Colon (tissue), 2 donors: Measurements from ENCODE around the gene INA.

Experiments
- FAIRE-seq: peaks from 2 replicates; lab custom pipeline; 2012; peaks lifted over from hg19 to GRCh38; lab: Jason Lieb, UNC
- donor health status: control.
- donor health status: control.

Gene INA

GRCh38 chr10:103276251-103276895 is 565 bp upstream of the INA start:
- FAIRE-seq, result no peak

GRCh38 chr10:103277713-103278536 is 987 bp downstream of the INA start:
- FAIRE-seq, result no peak

- FAIRE-seq, result no peak
These were observed 1.5 kb downstream of the INA start for GRCh38 chr10:103278537-103278823.

DNA sequence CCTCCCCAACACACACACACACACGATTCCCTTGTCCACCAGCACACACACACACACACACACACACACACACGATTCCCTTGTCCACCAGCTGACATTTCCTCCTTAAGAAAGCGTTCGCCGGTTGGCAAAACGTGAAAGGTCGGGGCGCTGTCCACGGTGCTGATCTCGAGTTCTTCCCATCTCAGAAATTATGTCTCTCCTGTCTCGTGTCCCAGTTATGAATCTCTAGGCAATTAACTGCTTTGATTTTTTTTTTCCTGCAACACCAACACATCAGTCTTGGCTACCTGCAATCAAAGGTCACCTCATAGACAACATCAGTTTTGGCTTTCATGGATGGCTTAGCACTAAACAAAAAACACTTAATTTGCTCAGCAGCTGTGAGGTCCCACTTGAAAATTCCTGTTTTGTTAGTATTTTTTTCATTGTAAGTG is 1.9 kb downstream of the INA start:
- FAIRE-seq, result no peak

DNA sequence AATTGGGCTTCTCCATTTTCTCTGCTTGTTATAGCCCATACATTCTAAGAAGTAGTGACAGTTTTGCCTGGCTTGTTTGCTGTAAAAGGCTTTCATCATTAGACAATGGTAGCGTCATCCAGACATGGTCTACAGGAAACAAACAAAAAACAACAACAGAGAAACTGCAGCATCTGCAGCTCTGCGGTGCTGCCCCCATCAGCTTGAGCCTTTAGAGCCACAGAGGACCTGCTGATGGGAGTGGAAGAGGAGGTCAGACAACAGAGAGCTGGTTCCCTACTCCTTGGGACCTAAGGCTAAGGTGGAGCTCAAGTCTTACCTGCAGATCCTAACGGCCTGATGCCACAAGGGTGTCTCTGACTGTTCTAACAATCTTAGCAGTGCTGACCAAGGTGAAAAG is 3.1 kb downstream of the INA start:
- no peak for FAIRE-seq

- FAIRE-seq, result no peak
These were observed 3.6 kb downstream of the INA start for GRCh38 chr10:103280506-103280905.

DNA sequence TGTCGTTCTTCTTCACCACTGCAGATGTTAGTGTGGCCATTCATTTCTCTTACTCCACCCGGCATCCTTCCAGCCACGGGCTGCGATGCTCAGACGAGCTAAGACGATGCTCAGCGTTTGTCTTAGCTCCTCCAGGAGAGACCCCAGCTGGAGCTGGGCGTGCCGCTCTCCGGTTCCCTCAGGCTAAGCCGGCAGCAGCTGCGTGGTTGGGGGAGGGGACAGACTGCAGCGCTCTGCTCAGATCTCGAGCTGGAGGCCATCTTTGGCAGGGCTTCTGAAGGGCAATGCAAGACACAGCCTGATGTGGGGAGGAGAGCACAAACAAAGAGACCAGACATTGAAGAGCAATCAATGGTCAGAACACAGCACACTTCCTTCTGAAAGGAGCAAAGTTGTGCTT is 4.8 kb downstream of the INA start:
- FAIRE-seq, result no peak

- FAIRE-seq, result no peak
These were observed 6.0 kb downstream of the INA start for GRCh38 chr10:103282961-103283360.

DNA sequence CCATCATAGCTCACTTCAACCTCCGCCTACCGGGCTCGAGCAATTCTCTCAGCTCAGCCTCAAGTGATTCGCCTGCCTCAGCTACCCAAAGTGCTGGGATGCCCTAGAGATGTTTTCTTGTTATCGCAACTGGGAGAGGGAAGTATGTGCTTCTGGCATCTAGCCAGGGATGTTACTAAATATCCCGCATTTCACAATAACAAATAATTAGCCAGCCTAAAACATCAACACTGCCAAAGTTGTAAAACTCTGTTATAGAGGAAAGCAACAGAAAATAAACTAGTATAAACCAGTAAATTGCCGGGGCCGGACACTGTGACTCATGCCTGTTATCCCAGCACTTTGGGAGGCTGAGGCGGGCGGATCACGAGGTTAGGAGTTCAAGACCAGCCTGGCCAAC is 7.2 kb downstream of the INA start:
- no peak for FAIRE-seq

DNA sequence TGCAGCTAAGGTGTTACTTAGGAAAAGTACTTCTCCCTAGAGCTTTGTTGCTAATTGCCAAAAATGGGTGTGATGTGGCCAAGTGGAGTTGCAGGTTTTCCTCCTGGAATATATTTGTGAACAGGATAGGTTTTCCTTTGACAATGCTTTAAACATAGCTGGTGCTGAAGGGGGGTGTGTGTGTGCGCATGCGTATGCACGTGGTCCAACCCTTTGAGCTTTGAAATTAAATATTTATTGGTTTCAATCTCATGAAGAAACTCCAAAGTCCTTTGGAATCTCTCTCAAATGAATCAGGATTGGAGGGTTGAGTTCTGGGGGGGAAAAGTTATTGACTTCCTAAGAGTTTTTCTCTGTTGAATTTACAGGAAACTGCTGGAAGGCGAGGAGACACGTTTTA is 11.1 kb downstream of the INA start:
- FAIRE-seq, result no peak

GRCh38 chr10:103291588-103291987 is 14.7 kb downstream of the INA start:
- no peak for FAIRE-seq

GRCh38 chr10:103295374-103296015 is 18.6 kb downstream of the INA start:
- no peak for FAIRE-seq

GRCh38 chr10:103307594-103307993 is 30.7 kb downstream of the INA start:
- FAIRE-seq, result no peak

GRCh38 chr10:103310197-103310596 is 33.3 kb downstream of the INA start:
- no peak for FAIRE-seq

GRCh38 chr10:103316087-103316486 is 39.1 kb downstream of the INA start:
- no peak for FAIRE-seq

DNA sequence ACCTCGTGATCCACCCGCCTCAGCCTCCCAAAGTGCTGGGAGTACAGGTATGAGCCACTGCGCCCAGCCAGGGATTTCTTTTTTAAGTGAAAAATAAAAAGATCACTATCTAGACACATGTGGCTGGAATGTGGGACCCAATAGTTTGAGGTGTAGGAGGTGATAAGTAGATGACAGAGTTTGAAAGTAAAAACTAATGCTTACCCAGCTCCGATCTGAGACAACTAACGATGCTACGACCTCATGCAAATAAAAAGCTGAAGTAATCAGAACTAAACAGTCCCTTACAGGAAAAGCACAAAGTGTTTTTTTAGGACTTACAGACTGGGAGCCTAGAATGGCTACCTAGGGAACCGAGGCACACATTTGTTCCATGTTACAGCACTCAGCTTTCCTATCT is 51.0 kb downstream of the INA start:
- FAIRE-seq, result no peak

DNA sequence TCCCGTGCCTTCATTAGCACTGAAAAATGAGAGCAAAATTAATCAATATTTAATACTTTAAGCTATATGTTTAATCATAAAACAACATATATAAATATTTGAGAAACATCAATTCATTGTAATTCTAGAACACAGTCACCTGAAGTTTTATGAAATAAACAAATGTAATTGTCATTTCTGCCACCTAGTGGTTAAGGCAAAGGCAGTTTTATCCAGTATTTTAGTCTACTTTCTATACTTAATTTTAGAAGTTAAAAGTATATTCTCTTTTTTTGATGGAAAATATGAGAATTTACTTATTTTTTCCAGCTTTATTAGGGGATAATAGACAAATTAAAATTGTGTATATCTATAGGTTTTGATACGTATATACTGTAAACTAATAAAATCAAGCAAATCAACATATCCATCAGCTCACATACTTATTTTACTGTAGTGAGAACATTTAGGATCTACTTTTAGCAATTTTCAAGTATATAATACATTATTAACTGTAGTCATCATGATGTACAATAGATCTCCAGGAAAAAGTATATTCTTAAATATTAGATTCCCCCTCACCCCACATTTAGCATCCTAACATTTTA is 57.1 kb downstream of the INA start:
- peak; percentile 88 for FAIRE-seq

DNA sequence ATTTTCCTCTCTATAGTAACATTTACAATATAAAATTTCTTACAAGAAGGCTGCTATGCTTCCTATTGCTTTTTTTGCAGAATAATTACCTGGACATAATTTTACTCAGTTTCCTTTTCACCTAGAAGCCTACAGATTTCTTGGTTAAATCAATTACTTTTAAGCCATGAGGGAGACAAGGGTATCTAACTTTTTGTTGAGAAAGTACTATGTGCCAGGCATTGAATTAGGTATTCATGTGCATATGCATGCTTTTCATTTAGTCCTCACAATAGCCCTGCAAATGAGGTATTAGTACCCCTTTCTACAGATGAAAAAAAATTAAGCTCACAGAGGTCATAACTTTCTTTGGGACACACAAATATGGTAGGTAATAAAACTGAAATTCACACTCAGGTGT is 57.6 kb downstream of the INA start:
- no peak for FAIRE-seq

GRCh38 chr10:103336370-103336769 is 59.4 kb downstream of the INA start:
- no peak for FAIRE-seq
